ENCODE measurements around the gene MYADM.
"Not testable (repeated sequence)": the region's sequence is repeated elsewhere in the genome, so short reads cannot be mapped to it uniquely, and the experiment has no call there.

The MYADM gene

DNA sequence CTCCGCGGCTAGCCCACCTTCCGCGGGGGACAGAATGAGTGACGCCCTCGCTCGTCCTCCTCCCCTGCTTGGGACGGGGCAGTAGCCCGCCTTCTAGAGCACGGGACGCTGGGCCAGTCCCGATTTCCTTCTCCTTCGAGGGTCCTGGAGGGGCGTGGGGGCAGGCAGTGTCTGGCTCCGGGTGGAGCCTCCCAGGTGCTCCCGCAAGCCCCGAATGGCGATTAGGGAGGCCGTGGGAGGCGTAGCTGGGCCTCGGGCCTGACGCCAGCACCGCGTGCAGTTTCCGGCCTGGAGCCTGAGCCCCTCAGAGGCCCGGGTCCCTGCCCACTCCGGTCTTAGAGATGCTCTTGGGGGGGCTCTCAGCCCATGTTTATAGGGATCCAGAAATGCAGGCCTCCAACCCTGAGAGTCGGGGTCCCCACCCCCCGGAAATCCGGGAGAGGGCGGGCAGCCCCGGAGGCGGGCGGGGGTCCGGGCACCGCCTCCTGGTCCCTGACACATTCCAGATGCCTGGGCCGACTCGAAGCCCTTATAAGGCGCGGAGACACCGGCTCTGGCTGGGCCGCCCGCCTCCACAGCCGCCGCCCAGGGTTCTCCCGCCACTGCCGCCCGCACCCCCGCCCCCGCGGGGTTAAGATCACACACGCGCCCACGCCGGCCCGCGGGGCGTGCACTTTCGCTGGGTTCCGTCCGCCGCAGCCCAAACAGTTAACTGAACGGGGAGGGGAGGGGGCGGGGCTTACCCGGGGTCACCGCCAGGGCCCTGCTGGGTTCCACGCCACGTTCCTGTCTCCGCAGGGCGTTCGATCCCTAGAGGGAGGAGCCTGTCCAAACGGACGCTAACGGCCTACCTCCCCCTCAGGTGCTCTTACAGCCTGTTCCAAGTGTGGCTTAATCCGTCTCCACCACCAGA is 1.5 kb downstream of the MYADM start:
- DNase-seq (ENCODE audit: low read depth): peak; percentile 96

DNA sequence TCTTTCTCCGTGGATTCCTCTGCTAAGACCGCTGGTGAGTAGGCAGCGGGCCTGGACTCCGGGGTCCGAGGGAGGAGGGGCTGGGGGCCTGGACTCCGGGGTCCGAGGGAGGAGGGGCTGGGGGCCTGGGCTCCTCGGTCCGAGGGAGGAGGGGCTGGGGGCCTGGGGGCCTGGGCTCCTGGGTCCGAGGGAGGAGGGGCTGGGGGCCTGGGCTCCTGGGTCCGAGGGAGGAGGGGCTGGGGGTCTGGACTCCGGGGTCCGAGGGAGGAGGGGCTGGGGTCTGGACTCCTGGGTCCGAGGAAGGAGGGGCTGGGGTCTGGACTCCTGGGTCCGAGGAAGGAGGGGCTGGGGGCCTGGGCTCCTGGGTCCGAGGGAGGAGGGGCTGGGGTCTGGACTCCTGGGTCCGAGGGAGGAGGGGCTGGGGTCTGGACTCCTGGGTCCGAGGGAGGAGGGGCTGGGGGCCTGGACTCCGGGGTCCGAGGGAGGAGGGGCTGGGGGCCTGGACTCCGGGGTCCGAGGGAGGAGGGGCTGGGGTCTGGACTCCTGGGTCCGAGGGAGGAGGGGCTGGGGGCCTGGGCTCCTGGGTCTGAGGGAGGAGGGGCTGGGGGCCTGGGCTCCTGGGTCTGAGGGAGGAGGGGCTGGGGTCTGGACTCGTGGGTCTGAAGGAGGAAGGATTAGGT is 2.3 kb downstream of the MYADM start:
- not testable (repeated sequence) for DNase-seq (ENCODE audit: low read depth)

DNA sequence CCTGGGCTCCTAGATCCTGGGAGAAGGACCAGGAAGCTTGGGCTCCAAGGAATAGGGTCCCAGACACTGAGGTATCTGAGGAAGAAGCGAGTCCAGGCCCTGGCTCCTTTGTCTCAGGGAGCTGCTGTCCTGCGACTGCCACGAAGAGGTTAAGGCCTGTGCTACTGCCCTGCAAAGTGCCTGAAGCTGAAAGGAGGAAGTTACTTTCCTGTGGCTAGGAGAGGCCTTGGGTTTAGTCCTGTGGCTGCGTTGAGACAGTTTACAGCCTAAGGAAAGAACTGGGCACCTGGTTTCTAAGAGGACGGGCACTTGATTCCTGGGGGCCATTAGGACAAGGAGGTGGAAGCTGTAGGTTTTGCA is 2.8 kb downstream of the MYADM start:
- DNase-seq (ENCODE audit: low read depth): peak; percentile 37

DNA sequence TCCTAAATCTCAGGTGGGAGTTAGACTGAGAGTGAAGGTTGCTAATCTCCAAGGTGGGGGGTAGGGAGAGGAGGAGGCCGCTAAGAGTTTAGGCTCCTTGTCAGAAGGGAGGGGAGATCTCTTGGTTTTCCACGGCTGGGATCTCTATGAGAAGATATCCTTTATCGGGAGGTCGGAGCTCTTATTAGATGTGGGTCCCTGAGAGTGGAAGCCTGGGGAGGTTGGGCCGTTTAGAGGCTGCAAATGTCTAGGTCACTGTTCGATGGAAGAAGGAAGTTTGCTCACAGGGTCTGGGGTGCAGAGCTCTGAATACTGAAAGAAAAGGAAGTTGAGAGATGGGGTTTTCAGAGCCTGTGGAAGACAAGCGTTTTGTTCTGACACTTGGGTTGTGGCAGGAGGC is 3.8 kb downstream of the MYADM start:
- no peak for DNase-seq (ENCODE audit: low read depth)

DNA sequence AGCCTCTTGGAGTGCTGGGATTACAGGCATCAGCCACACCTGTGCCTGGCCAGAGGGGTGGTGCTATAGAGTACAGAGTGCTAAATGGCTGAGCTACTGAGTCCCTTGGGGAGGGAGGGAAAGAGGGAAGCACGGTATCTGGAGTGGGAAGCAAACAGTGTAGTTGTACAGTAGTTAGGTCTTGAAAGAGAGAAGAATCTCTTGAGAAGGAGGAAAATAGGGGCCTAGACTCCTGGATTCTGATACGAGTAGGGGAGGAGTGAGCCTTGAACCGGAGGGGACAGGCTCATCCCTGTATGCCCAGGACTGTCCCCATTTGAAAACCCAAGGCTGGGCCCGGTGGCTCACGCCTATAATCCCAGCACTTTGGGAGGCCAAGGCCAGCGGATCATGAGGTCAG is 5.1 kb downstream of the MYADM start:
- no peak for DNase-seq (ENCODE audit: low read depth)

DNA sequence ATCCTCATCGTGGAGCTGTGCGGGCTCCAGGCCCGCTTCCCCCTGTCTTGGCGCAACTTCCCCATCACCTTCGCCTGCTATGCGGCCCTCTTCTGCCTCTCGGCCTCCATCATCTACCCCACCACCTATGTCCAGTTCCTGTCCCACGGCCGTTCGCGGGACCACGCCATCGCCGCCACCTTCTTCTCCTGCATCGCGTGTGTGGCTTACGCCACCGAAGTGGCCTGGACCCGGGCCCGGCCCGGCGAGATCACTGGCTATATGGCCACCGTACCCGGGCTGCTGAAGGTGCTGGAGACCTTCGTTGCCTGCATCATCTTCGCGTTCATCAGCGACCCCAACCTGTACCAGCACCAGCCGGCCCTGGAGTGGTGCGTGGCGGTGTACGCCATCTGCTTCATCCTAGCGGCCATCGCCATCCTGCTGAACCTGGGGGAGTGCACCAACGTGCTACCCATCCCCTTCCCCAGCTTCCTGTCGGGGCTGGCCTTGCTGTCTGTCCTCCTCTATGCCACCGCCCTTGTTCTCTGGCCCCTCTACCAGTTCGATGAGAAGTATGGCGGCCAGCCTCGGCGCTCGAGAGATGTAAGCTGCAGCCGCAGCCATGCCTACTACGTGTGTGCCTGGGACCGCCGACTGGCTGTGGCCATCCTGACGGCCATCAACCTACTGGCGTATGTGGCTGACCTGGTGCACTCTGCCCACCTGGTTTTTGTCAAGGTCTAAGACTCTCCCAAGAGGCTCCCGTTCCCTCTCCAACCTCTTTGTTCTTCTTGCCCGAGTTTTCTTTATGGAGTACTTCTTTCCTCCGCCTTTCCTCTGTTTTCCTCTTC is 6.3 kb downstream of the MYADM start:
- no peak for DNase-seq (ENCODE audit: low read depth)

DNA sequence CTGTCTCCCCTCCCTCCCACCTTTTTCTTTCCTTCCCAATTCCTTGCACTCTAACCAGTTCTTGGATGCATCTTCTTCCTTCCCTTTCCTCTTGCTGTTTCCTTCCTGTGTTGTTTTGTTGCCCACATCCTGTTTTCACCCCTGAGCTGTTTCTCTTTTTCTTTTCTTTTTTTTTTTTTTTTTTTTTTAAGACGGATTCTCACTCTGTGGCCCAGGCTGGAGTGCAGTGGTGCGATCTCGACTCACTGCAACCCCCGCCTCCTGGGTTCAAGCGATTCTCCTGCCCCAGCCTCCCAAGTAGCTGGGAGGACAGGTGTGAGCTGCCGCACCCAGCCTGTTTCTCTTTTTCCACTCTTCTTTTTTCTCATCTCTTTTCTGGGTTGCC is 6.9 kb downstream of the MYADM start:
- no peak for DNase-seq (ENCODE audit: low read depth)

DNA sequence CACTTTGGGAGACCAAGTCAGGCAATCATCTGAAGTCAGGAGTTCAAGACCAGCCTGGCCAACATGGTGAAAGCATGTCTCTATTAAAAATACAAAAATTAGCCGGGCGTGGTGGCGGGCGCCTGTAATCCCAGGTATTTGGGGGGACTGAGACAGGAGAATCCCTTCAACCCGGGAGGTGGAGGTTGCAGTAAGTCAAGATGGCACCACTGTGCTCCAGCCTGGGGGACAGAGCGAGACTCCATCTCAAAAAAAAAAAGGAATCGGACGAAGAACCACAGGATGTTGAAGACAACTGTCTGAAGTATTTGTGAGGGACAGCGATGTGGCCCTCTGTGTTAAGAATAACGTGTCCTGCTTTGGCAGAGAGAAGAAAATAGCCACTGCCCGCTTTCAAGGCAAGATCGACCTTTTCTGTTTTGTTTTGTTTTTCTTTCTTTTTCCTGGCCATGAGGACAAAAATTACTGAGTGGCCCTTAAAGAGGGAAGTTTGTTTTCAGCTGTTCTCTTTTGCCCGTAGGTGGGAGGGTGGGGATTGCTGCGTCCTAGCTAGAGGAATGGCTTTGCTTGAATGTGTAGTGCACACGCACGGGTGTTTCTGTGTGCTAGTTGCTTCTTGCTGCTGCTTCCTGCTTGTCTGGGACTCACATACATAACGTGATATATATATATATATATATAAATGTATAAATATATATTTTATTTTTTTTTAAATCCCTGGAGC is 8.1 kb downstream of the MYADM start:
- DNase-seq (ENCODE audit: low read depth): no peak

DNA sequence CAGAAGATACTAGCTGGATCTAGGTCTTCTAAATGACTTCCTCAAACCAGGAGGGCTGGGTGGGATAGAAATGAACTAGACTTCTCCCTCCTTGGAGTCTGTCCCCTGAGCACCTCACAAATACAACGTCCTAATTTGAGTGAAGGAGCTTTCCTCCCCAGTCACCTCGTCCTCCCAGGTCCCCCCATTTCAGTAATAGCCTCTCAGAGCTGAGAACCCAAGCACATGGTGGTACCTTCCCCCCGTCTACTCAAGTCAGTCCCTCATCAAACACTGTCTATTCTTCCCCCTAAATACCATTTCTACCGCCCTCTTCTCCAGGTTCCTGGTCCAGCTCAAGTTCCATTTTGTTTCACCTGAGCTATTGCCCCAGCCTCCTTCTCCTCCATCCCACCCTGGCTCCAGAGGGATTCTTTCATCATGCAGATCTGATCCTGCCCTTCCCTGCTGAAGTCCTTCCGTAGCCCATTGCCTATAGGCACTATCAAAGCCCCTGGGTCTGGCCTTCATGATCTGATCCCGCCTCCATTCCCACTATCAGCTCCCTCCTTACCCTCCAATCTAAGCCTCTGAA is 9.1 kb downstream of the MYADM start:
- DNase-seq (ENCODE audit: low read depth): no peak

DNA sequence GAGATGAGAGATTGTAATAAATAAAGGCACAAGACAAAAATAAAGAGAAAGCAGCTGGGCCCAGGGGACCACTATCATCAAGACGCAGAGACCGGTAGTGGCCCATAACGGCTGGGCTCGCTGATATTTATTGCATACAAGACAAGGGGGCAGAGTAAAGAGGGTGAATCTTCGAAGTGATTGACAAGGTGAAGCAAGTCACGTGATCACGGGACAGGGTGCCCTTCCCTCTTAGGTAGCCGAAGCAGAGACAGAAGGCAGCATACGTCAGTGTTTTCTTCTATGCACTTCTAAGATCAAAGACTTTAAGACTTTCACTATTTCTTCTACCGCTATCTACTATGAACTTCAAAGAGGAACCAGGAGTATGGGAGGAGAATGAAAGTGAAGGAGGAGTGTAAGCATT is 9.7 kb downstream of the MYADM start:
- DNase-seq (ENCODE audit: low read depth): no peak

DNA sequence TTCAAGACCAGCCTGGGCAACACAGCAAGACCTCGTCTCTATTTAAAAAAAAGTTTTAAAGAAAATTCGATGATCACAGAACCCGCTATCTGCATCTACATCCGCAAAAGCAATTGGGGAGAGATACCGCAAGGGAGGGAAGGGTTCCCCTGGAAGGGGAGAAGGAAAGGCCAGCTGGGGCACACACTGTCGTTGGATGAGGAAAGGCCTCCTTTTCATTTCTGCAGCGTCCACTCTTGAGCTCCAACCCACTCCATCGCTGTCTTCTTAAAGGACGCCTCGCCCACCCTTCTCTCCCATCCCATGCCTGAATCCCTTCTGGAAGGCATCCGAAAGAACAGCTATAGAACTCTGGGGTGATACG is 11.1 kb downstream of the MYADM start:
- DNase-seq (ENCODE audit: low read depth): no peak

DNA sequence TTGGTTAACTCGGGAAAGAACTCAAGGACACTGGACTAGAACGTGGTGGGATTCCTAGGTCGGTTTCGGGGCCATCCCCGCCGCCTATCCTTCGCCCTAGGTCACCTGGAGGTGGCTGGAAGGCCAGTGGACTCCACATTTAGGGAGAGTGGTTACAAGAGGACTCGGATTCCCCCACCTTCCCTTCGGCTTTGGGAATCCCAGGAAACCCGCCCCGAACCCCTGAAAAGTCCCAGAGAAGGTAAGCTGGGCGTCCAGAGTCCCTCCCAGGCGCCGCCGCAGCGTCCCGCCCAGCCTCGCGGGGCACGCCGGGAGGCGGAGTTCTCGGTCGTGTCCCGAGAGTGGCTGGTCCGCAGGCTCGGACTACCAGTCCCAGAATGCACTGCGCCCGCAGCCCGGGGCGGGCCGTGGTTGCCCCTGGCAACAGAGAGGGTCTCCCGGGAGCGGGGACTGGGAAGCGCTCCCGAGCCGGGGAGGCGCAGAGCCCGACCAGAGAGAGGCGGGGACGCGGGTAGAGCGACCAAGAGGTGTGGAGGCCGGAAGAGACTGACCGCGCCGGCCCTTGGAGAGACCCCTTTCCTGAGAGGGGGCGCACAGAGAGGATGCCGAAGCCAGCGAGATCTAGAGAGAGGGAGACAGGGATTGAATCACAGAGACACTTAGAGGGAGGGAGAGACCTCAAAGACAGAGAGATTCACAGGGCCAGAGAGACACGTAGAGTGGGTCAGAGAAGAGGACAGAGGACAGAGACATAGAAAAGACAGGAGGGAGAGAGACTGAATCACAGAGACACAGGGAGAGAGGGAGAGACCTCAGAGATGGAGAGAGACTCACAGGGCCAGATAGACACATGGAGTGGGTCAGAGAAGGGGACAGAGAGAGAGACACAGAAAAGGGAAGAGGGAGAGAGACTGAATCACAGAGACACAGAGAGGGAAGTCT is 11.7 kb downstream of the MYADM start:
- peak; percentile 84 for DNase-seq (ENCODE audit: low read depth)

DNA sequence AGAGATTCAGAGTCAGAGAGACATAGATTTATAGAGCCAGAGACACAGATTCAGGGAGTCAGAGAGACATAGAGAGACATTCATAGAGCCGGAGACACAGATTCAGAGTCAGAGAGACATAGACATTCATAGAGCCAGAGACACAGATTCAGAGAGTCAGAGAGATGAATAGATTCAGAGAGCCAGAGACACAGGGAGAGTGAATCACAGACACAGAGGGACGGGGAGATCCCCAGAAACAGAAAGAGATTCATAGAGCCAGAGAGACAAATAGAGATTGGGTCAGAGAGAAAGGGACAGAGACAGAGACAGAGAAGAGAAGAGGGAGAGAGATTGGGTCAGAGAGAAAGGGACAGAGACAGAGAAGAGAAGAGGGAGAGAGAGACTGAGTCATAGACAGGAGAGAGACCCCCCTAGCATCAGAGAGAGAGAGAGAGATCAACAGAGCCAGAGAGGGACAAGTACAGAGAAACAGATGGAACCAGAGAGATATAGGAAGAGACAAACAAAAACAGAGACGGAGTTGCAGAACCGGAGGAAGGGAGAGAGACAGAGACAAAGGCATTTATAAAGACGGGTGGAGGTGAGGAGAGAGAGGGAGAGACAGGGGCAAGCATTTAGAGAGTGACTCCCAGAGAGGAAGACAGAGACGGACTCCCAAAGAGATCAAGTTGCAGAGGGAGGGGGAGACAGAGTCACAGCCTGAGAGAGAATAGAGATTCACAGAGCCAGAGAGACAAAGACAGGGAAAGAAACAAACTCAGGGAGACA is 13.2 kb downstream of the MYADM start:
- DNase-seq (ENCODE audit: low read depth): no peak

DNA sequence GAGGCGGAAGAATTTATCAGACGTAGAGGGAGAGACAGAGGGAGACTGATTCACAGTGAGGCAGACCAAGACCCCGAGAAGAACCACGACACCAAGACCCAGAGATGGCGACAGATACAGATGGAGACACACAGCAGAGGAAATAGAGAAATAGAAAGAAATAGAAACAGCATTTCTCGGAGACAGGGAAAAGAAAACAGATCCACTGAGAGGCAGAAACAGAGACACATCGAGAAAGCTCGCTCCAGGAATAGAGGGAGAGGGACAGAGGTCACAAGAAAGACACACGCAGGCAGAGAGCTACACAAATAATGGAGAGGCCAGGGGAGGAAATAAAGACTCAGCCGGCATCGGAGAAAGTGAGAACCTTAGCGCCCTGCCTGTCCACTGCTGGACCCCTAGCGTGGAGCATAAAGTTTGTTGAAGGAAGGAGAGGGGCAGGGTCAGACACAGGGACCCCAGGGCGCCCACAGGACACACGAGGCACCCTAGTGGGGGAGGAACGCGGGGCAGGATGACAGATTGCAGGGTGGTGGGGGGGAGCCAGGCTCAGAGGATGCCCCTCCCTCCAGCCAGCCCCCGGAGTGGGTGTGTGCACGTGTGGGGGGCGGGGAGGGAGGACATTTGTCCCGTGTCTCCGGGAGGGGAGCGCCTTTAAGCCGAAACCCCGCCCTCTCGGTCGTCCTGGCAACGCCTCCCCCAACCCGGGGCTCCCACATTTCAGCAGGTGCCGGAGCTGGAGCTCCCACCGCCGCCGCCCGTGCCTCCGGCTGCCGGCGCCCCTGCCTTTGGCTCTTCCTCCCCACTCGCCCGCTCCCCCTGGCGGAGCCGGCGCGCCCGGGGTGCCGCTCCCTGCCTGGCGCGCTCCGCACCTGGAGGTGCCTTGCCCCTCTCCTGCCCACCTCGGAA is 14.1 kb downstream of the MYADM start, which contains the start of gene PRKCG:
TSS of gene PRKCG (plus strand) at position 716 of the 909 bp plus-strand sequence. CDS start 298 bp downstream, outside the sequence.
- DNase-seq (ENCODE audit: low read depth): no peak

DNA sequence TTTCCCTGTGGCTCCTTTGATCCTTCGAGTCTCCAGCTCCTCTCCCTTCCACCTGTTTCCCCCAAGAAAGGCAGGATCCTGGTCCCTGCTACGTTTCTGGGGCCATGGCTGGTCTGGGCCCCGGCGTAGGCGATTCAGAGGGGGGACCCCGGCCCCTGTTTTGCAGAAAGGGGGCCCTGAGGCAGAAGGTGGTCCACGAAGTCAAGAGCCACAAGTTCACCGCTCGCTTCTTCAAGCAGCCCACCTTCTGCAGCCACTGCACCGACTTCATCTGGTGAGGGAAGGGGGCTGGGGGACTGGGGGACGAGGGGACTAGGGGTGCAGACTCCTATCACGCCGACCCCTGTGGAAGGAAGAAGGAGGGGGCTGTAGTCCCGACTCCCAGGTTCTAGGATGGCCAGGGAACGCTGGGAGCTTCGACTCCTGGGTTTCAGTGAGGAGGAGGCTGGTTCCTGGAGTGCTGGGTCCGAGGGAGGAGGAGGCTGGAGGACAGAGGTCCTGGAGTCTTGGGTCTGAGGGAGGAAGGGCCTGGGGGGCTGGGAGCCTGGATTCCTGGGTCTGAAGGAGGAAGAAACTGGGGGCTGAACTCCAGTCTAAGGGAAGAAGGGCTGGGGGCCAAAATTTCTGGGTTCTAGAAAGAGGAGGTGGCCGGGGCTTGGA is 14.8 kb downstream of the MYADM start:
- no peak for DNase-seq (ENCODE audit: low read depth)

DNA sequence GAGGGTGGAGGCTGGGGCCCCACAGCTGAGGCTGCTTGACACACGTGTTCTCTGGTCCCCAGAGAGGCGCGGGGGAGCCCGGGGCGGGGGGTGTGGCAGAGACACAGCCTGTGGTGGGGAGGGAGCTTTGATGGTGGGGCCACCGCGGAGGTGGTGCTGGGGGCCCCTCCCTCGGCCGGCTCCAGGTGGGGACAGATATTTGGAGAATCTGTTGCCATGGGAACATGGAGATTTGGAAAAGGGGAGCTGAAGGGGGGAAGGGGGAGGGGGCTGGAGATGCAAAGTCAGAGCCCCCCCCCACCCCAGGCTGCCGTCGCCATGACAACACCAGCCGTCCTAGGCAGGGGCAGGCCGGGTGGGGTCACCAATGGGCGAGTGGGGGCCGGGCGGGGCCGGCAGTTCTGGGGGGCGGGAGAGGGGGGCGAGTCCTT is 15.6 kb downstream of the MYADM start:
- no peak for DNase-seq (ENCODE audit: low read depth)

DNA sequence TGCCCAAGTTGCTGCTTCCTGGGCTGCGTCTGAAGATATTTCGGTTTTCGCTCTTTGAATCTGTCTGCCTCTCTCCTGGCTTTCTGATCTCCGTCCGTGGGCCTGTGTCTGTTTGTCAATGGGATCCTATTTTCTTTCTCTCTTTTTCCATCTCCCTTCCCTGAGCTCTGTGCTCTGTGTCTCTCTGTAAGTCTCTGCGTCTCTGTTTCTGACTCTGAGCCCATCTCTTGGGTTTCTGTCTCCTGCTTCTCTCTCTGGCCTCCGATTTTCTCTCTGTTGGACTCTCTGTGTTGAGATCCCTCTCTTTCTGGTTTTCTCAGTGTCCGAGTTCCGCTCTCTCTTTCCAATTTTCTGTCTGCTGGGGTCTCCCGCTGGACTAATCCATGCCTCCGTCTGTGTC is 16.1 kb downstream of the MYADM start:
- DNase-seq (ENCODE audit: low read depth): no peak

DNA sequence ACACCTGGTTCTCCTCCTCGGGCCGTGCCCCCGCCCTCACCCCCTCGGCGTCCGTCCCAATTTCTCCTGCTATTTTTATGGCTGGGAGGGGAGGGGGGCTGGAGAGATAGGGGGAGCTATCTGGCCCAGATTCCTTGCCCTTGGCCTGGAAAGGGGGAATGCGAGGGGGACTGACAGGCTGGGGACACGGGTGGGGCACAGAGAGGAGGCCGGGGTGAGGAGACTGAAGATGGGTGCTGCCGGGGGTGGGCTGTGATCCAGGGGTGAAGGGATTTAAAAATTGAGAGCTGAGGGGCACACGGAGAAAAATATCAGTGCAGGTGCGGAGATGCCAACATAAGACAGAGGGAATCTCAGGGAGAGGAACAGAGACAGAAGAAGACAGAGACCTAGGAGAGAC is 16.6 kb downstream of the MYADM start:
- no peak for DNase-seq (ENCODE audit: low read depth)

All from iris pigment epithelial cell (primary cell).